HepG2 (cell line): ENCODE data around the gene ZSCAN26. TPM values are rescaled to one million over a fixed set of nuclear protein-coding genes. Genes with fewer than 3 reads are reported as not detected.
"Not testable (repeated sequence)": the region's sequence is repeated elsewhere in the genome, so short reads cannot be mapped to it uniquely, and the experiment has no call there.

Experiments
- ATAC-seq: fragments of 200-7000 bp; cut with Tn5 transposase; 3 replicates; pipeline ENCODE4 v1.9.1; 2020; ENCODE audit warnings: mild to moderate bottlenecking, moderate library complexity
- BruUV-seq: library from RNA; stranded (reverse); fragments of 400-500 nt; replicated peaks from 2 replicates; lab custom pipeline; 2021; lab: Mats Ljungman, UMichigan
- CTCF ChIA-PET: fragments of 300-600 bp; formaldehyde crosslinking; extraction: SDS; loops from one replicate; lab custom pipeline; 2021; ENCODE audit warnings: low total read pairs, inconsistent platforms, low intra/inter-chr PET ratio; lab: Yijun Ruan, JAX
- POLR2A ChIA-PET: fragments of 350-600 bp; sonication (Branson Sonifier 250); formaldehyde crosslinking; loops from one replicate; lab custom pipeline; 2020; ENCODE audit warnings: antibody characterized with exemption, inconsistent platforms; lab: Yijun Ruan, JAX
- DNase-seq: peaks from one replicate; pipeline ENCODE4 v3.0.0-alpha.2; 2015; ENCODE audit warnings: low spot score
- FAIRE-seq: peaks from 3 replicates; lab custom pipeline; 2011; peaks lifted over from hg19 to GRCh38; lab: Jason Lieb, UNC
- H2AFZ ChIP-seq: one replicate; pipeline ENCODE4 v1.6.1; 2011; ENCODE audit warnings: low read length, inconsistent platforms
- H3K27ac ChIP-seq: fragments of 300-600 bp; 3 replicates; pipeline ENCODE4 v1.8.0; 2011; ENCODE audit warnings: mixed run types, mild to moderate bottlenecking, mixed read lengths, low read length, inconsistent platforms; ENCODE audit not compliant: insufficient read depth; ENCODE audit errors: extremely low read length
- H3K27me3 ChIP-seq, 2 experiments: fragments of 200-600 bp in 1 of 2; 2 replicates in 1 of 2; 3 replicates in 1 of 2; pipeline versions ENCODE4 v1.6.0 to v1.8.0; 2011; ENCODE audit warnings: low read length in 2 of 2, mild to moderate bottlenecking in 2 of 2, moderate library complexity in 2 of 2, inconsistent platforms in 1 of 2; ENCODE audit not compliant: insufficient read depth in 2 of 2, control insufficient read depth in 1 of 2
- H3K36me3 ChIP-seq, 2 experiments: fragments of 200-600 bp in 1 of 2; replicated peaks in 1 of 2; 2 replicates in 1 of 2; 3 replicates in 1 of 2; pipeline versions ENCODE4 v1.5.1 to v1.8.0; 2011; ENCODE audit warnings: low read length in 2 of 2, inconsistent platforms in 1 of 2; ENCODE audit not compliant: insufficient read depth in 2 of 2, control insufficient read depth in 1 of 2
- H3K4me1 ChIP-seq: 2 replicates; pipeline ENCODE4 v1.5.1; 2012; ENCODE audit warnings: low read length, inconsistent platforms; ENCODE audit not compliant: insufficient read depth
- H3K4me2 ChIP-seq: 2 replicates; pipeline ENCODE4 v1.6.0; 2011; ENCODE audit warnings: low read depth, low read length, inconsistent platforms
- H3K4me3 ChIP-seq, 3 experiments: fragments of 200-600 bp in 1 of 3; sonication (generic), shearing (Covaris generic) in 1 of 3; replicated peaks in 1 of 3; 2 replicates each; pipeline ENCODE4 v1.5.1; 2011 to 2016; ENCODE audit warnings: low read length in 3 of 3, inconsistent platforms in 2 of 3, low read depth in 2 of 3, mild to moderate bottlenecking in 2 of 3, control low read depth in 1 of 3, mixed read lengths in 1 of 3; ENCODE audit not compliant: insufficient read depth in 1 of 3
- H3K79me2 ChIP-seq: one replicate; pipeline ENCODE4 v1.6.1; 2011; ENCODE audit warnings: low read length, inconsistent platforms; ENCODE audit not compliant: insufficient read depth
- H3K9ac ChIP-seq: 2 replicates; pipeline ENCODE4 v1.6.0; 2011; ENCODE audit warnings: mild to moderate bottlenecking, low read depth, low read length, inconsistent platforms; ENCODE audit not compliant: insufficient read depth
- H3K9me3 ChIP-seq: 2 replicates; pipeline ENCODE4 v1.5.1; 2012; ENCODE audit warnings: mild to moderate bottlenecking, low read length
- H4K20me1 ChIP-seq: 2 replicates; pipeline ENCODE4 v1.6.0; 2011; ENCODE audit warnings: inconsistent platforms, mild to moderate bottlenecking, low read length, moderate library complexity; ENCODE audit not compliant: insufficient read depth
- MAF1 ChIP-seq: sonication (generic); formaldehyde crosslinking; IDR thresholded peaks from 2 replicates; pipeline ENCODE4 v1.5.0; 2020; ENCODE audit warnings: missing genetic modification reagents, borderline replicate concordance
- WGBS: methylation state at CpG from one replicate; pipeline ENCODE4 v1.1.6; 2017; ENCODE audit warnings: low lambda C conversion rate; 5-methylcytosine and 5-hydroxymethylcytosine counted together
- in situ Hi-C: cut with HindIII; loops from 2 replicates; pipeline ENCODE4 v1.10.0; 2017; ENCODE audit warnings: low pct_unique_long_range_greater_than_20kb; ENCODE audit not compliant: extremely low pct_ligation_motif_present
- intact Hi-C: fragments of 100-400 bp; cut with micrococcal nuclease; formaldehyde crosslinking; loops from one replicate; pipeline ENCODE4 v1.10.0; 2022; ENCODE audit not compliant: unreplicated experiment
- polyA plus RNA-seq, 8 experiments: library from polyadenylated mRNA; depleted of rRNA in 3 of 8; stranded (reverse) in 7 of 8; unstranded in 1 of 8; fragments of >200 nt; fragmentation: Illumina TruSeq in 4 of 8; extraction: Trizol in 4 of 8; gene quantifications; 2 replicates each; pipeline versions ENCODE4 v1.2.1 to v1.2.3, GENCODE V29; 2011 to 2016; ENCODE audit warnings: low read depth in 4 of 8, missing spikeins in 1 of 8, mixed read lengths in 1 of 8; ENCODE audit not compliant: insufficient read depth in 1 of 8
- total RNA-seq, 5 experiments: library from RNA; depleted of rRNA; stranded (reverse); fragments of >200 nt; fragmentation: Illumina TruSeq; extraction: Trizol; gene quantifications; 2 replicates each; pipeline ENCODE4 v1.2.3, GENCODE V29; 2016; ENCODE audit warnings: low read depth in 1 of 5

Gene ZSCAN26
- total and polyA plus RNA-seq, 2 of the 13 experiments (the other 11 are each of a cell fraction or from before 2014, with no cell fraction given) = 12.0 to 15.6 TPM

- ATAC-seq (no peak), DNase-seq (no peak), FAIRE-seq (no peak)
- no peaks in the 10 kb centered on the region for H3K9me3 ChIP-seq
- BruUV-seq = no TSS peak
- H3K4me1 ChIP-seq = no peaks in the 10 kb centered on the region
- WGBS = 94% methylated on average over 3 of the region's 3 CpGs
- CTCF ChIA-PET = no interaction called here
- no peak overlapping the region for H2AFZ ChIP-seq
- H3K36me3 ChIP-seq = peaks cover 0 to 5% of the 10 kb centered on the region in 2 experiments; a peak in 2 of 5 replicates
- H3K4me2 ChIP-seq = no peak overlapping the region
- H3K27ac ChIP-seq = no peak overlapping the region
- no peak overlapping the region for H3K4me3 ChIP-seq
- no peak overlapping the region for H3K9ac ChIP-seq
- no peaks in the 10 kb centered on the region for H3K27me3 ChIP-seq
- TF ChIP-seq MAF1 (CRISPR knock-in tag) = no peak
- no peaks in the 10 kb centered on the region for H4K20me1 ChIP-seq
- POLR2A ChIA-PET = no interaction called here
- H3K79me2 ChIP-seq = no peaks in the 10 kb centered on the region
- in situ Hi-C loops = no loop called here
- intact Hi-C loops = no loop called here
These were observed 36.6 kb downstream of the ZSCAN26 start for GRCh38 chr6:28303570-28303969.

- BruUV-seq, POLR2A ChIA-PET, FAIRE-seq: not testable (repeated sequence)
These were observed 39.4 kb downstream of the ZSCAN26 start for GRCh38 chr6:28306363-28306762.

More at GRCh38 chr6:28306363-28306762, 39.4 kb downstream of the ZSCAN26 start:
- in situ Hi-C loops, H3K4me3 ChIP-seq, H3K79me2 ChIP-seq, H4K20me1 ChIP-seq, DNase-seq, intact Hi-C loops, CTCF ChIA-PET, H3K4me2 ChIP-seq, H3K9ac ChIP-seq, H3K9me3 ChIP-seq, H3K36me3 ChIP-seq, H2AFZ ChIP-seq, H3K27ac ChIP-seq, ATAC-seq, H3K27me3 ChIP-seq: not testable (repeated sequence)
- peaks cover 11% of the 10 kb centered on the region for H3K4me1 ChIP-seq
